ENCODE measurements around the gene OSBPL3.

The OSBPL3 gene

DNA sequence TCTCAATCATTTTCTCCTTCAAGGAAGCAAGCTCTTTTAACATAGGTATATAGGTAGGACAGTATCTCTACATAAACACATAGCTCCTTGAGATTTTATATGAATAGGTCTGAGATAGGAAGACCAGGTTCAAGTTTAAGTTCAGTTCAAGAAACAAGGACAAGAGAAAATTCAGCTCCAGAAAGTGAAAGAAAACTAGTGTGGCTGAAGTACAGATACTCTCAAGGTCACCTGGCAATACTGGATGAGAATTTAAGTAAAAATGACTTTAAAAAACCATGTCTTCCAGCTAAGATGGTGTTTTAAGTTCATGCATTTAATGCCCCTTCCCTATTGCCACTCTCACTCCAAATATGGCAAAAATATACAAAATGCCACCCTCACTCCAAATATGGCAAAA, 91.3 kb downstream of the OSBPL3 start:
- DNase-seq = no peak

DNA sequence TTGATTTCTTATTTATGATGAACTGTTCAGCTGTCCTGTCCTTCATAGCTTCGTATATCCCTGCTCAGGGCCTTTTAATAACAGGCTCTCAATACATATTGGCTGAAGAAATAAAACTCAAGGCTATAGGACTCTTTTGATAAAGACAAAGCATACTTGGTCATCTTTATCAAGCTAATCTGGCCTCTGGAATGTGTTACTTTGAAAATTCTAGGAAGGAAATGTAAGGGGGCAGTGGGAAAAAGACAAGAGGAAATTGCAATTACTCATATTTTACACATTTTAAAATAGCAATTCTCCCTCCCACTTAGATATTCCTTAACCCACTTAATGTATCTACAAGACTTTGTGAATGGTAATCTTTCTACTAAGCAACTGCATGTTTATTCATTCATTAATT, 94.3 kb downstream of the OSBPL3 start:
- DNase-seq = no peak

DNA sequence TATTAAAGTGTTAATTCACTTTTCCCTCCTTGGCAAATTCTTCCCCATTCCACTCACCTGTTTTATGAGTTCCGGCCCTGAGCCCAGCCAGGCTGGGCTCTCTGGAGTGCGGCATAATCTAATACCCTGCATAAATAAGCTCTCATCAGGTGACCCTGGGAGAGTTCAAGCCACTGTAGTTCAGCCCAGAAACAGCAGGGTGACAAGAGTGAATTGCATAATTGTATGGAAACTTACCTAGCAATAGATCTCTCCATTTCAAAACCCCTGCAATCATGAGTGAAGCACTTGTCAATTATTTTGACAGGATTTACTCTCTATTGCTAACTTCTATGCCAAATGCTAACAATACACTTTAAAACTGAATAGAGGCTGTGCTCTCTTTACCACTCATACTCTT, 94.7 kb downstream of the OSBPL3 start:
- DNase-seq = no peak

DNA sequence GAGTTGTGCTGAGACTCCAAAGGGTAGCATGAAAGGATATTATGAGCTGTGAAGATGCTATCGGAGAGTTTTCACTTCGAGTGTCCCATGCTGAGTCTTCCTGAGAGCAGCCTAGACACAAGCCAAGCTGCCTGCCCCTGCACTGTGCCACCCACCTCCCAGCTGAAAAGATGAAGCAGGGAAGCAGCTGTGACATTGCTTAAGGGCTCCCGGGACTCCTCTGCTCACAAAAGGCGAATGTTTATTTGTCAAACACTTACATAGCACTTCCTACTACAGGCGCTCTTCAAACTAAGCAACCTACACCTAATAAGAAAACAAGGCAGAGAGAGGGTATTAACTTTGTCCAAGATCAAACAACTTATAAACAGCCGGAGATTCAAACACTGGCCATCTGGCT, 95.6 kb downstream of the OSBPL3 start:
- DNase-seq = no peak

DNA sequence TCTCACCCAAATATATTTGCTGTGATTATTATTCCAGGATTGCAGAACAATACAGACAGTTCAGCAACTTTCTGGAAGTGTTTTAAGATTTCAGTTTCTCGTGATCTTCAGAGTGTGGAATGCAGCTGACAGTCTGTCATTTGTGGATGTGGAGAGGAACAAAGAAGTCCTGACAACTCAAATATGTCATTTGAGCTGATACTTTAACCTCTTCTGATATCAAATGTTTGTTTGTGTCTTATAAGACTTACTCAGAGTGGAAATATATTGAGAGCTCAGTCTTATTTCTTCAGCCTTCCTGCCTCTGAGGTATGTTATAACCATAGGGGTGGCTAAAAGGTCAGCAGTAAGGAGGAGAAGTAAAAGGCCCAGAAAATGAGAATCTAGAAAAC, 96.4 kb downstream of the OSBPL3 start:
- DNase-seq = no peak

DNA sequence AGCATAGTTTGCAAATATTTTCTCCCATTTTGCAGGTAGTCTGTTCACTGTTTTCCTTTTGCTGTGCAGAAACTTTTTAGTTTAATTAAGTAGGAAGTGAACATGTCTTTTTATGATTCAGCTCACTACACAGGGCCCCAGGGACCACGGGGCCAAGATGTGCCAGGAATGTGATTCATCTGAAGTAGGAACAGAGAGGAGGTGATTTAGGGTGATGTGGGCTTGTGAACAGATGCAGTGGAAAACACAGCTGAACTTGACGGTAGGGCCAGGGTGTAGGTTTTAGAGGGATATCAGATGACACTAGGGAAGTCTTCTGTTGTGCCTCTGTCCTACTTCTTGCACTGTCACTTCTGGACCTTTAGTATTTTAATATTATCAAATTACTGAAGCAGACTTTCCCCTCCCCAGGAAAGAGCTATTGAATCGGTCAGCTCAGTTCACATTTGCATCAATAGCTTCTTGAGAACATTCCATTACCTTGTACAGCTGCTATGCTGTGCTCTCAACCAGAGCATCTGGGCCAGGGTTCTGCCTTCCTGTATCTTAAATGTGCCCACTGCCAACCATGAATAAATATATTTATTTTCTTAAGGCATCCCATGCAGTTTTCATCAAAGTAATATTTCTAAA, 96.9 kb downstream of the OSBPL3 start:
- DNase-seq = no peak

DNA sequence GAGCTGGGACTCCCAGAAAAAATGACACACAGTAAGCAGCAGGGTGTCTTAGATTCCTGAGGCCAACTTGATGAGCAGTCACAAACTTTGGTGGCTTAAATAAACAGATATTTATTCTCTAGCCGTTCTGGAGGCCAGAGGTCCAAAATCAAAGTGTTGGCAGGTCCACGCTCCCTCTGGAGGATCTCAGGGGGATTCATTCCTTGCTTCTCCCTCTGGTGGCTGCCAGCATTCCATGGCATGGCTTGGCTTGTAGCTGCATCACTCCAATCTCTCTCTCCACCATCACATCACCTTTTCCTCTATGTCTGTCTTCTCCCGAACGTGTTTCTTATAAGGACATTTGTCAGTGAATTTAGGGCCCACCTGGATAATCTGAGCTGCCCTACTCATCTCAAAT, 98.4 kb downstream of the OSBPL3 start:
- DNase-seq = no peak

DNA sequence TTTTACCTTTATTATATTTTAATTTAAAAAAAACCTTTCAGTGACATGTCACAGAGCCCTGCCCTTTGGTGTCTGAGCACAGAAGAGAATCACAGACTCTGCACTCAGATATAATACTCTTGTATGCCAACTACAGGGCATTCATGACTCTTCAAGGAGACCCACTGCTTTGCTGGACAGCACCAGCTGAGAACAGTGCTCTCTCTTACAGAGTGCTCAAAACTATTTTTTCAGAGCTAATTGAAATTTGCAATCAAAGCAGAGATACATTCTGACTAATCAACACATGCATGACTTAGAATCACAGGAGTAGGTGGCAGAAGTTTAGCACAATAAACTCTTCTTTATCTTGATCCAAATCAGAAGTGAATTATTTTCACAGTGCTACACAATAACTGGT, 99.1 kb downstream of the OSBPL3 start:
- no peak for DNase-seq

DNA sequence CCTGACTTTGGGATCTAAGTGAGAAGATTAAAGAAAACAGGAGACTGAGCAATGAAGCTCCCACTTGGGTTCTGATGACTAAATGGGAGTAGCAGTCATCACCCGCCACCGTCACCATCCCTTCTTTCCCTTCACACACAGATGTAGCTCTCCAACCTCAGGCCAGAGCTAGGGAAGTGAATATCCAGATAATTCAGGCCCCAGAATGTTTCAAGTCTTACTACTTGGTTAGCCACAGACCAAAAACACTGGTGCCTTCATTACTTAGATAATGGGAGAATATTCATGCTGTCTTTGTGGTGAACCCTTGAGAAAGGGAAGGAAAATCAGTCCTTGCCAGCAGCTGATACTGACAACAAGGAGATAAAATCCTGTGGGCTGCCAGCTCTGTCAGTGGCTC, 100.7 kb downstream of the OSBPL3 start:
- DNase-seq = no peak

DNA sequence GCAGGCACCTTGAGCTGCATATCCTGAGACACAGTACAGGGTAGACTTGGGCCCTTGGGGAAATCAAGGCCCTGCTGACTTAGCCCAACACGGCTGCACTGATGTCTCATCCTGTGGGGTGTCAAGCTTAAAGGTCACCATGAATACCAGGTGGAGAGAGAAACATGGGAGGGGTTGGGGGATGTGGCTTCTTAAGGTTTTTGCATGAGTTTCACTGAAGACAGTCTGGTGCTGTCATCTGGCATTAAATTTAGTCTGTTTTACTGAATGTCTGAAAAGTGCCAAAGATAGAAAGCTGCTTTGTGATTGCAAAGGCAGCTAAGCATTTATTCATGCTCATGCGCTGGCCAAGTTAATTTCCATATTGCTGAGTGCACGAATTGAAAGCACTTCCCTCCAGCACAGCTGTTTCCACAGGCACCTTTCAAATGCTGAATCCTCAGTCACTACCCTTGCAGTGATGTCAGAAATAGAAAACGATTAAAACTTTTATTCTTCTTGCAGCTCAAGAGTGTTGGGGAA, 102.1 kb downstream of the OSBPL3 start:
- DNase-seq = no peak

DNA sequence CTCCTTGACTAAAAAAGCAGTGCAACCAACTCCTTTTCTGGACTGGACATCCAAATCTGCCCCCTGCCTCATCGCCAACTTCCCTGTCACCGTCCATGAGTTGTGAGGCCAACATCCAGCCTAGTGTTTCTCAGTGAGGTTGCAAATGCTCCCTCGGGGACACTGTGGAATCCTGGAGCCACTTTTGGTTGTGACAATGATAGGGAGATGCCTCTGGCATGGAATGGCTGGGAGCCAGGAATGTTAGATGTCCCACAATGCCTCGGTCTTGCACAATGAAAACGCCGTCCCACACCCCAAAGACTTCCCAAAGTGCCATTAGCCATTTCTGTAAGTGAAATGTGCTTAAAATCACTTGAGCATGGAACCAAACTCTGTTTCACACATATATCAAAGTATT, 105.2 kb downstream of the OSBPL3 start:
- no peak for DNase-seq

DNA sequence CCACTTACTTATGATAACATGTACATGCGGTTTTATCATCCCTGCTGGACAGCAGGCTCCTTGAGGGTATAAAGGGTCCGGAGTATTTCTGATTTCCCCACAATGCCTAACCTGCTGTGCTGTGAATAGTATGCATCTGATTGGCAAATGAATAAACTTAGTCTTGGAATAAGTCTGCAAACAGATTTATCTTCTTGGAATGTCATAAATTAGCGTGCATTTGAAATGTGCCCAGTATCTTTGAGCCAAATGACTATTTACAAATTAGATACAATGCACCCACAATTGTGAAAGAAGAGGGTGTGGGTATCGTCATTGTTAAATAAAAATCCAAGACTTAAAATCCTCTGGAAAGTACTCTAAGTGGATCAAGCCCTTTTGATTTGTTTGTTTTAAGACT, 106.0 kb downstream of the OSBPL3 start:
- no peak for DNase-seq

DNA sequence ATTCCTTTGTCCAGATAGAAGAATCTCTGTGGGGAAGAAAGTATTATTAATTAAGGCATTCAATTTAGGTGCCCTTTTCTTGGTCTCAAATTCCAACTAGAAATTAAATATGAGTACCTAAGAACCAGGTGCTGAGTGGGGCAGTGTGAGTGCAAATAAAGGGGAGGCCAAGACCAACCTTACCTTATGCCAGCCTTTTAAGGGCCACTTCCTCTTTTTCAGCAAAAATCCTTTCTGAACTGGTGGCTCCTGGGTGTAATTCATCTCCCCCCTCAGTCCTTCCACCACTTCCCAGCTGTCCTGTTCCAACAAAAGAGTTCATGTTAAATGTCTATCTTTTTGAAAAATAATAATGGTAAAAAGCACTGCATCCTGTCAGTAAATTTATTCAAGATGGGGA, 108.2 kb downstream of the OSBPL3 start:
- no peak for DNase-seq

DNA sequence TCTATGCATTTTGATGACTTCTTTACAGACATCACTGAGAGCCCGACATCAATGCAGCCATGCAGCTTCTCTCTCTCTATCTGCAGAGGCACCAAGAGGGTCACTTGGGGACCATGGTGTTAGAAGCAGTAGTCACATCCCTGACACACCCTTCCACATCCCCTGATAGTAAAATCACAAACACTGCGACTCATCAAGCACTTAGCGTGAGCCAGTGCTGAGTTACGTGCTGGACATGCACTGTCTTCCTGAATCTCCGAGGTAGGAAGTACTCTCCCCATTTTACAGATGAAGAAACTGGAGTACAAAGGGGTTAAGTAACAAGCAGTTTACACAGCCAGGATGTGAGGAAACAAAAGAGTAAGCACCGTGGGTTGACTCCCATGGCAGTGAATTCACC, 109.2 kb downstream of the OSBPL3 start:
- no peak for DNase-seq

DNA sequence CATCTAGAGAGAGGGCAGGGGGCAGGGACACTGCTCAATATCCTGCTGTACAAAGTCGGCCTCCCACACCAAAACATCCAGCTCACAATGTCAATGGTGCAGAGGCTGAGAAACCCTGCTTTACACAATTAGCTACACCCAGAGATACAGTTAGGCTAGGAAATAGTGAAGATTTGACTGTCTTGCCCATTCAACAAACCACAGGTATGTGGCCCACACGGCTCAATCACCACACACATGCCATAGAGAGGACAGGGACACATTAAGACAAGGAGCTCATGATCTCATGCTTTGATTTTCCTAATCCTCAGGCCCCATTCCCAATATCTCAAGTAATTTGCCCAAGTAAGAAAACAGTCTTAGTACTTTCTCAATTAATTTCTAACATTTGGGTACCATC, 110.4 kb downstream of the OSBPL3 start:
- DNase-seq = no peak

DNA sequence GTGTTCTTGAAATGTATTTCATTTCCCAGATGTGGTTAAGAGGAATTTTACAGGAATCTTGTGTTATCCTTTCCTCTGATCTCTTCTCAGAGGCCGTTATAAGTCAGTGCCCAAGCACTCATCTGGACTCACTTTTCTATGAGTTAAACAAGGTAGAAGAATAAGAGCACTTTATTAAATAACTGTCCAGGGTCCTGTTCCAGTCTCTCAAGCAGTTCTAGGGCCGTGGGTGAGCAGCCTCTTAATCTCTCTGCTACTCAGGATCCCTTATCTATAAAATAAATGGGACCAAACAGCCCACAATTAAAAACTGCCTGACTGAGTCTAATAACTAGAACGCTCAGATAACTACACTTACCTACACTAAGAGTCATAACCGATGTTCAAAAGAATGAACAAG, 111.2 kb downstream of the OSBPL3 start:
- no peak for DNase-seq

DNA sequence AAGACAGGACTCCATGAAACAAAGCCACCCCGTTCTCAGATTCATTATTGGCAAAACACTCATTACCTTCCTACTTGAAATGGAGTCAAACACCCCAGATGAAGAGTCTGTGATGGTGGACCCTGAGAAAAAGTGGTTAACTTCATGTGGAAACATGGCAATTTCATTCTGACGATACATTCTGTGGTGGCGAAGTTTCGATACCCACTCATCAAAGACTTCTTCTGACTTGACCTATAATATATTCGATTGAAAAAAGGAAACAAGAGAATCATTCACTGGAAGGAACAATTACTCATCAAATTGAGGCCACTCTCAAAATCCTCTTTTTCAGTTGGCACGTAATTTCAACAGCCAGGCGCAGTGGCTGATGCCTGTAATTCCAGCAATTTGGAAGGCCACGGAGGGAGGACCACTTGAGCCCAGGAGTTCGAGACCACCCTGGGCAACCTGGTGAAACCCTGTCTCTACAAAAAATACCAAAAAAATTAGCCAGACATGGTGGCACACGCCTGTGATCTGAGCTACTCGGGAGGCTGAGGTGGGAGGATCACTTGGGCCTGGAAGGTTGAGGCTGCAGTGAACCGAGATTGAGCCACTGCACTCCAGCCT, 113.9 kb downstream of the OSBPL3 start:
- DNase-seq = peak in 1 of 5 donors; percentile 77

DNA sequence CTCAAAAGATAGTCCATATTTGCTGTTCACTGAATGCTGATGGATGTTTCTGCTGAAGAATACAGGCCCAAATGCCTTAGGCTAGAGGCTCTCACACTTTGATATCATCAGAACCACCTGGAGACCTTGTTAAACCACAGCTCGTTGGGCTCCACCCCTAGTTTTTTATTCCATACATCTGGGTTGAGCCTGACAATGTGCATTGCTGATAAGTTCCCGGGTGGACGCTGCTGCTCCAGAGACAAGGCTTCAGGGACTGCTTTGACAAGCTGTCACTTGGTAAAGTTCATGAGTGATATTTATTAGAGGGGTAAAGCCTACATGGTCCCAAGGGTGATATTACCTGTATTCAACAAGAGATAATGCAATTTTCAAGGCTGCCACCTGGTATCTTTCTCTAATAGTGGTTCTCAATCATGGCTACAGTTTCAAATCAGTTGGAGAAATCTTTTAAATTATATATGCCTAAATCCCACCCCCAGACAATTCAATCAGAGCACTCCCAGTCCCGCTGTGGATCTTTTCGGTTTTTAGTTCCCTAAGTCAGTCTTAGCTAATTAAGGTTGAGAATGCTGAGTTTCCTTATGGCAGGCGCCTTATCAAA, 115.7 kb downstream of the OSBPL3 start:
- DNase-seq = no peak

DNA sequence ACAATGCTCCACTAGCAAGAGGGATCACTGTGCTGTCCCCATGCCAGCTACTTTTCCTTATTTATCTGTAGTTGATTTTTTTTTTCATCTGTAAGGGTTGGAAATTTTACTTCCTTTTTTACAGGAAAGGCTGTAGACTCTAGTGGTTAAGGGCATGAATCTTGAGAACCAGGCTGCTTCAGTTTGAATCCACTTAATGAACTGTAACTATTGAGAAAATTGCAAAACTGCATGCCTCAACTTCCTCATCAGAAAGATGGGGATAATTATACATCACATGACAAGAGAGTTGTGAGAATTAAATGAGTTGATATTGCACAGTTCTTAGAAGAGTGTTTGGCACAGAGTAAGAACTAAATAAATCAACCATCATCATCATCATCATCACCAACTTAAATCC, 116.4 kb downstream of the OSBPL3 start:
- DNase-seq = no peak

DNA sequence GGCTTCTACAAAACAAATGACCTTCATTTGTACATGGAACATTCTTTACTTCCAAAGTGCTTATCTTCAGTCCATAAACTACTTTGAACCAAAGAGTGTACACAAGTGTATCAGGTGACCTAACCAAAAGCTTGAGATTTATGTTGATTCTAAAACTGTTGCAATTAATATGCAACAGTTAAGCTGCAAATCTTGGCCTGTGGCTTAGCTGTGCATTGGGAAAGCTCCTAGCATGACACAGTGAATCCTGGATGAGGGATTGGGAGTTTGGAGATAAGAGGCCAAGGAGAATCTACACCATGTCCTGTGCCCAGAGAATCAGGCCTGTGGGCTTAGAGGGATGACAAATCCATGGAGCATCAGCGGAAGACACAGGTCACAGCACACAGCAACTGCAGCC, 117.5 kb downstream of the OSBPL3 start:
- DNase-seq = no peak

DNA sequence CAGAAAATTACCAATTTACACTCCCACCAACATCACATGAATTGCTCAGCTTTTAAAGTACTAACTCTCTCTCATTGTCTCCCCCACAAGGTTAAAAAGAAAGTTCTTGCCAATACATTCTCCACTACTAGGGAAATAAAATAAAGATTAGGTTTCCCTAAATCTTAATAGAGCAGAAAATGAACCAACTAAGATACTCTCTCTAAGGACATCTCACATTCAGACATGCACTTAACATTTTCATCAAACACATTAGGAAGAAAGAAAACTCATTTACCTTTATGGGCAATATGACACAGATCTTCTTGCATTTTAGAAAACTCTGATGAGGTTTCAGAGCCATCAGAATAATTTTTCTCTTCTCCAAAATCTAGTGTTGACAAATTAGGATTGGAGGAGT, 118.6 kb downstream of the OSBPL3 start:
- DNase-seq = no peak

DNA sequence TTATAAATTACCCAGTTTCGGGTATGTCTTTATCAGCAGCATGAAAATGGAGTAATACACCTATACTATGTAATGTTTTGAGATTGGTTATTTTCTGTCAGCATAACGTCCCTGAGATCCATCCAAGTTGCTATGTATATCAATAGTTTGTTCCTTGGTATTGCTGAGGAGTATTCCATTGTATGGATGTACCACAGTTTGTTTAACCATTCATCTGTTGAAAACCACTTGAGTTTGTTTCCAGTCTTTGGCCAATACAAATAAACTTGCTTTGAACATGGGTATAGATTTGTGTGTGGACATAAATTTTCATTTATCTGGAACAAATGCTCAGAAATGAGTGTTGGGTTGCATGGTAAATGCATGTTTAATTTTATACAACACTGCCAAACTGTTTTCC, 119.4 kb downstream of the OSBPL3 start:
- DNase-seq = no peak

DNA sequence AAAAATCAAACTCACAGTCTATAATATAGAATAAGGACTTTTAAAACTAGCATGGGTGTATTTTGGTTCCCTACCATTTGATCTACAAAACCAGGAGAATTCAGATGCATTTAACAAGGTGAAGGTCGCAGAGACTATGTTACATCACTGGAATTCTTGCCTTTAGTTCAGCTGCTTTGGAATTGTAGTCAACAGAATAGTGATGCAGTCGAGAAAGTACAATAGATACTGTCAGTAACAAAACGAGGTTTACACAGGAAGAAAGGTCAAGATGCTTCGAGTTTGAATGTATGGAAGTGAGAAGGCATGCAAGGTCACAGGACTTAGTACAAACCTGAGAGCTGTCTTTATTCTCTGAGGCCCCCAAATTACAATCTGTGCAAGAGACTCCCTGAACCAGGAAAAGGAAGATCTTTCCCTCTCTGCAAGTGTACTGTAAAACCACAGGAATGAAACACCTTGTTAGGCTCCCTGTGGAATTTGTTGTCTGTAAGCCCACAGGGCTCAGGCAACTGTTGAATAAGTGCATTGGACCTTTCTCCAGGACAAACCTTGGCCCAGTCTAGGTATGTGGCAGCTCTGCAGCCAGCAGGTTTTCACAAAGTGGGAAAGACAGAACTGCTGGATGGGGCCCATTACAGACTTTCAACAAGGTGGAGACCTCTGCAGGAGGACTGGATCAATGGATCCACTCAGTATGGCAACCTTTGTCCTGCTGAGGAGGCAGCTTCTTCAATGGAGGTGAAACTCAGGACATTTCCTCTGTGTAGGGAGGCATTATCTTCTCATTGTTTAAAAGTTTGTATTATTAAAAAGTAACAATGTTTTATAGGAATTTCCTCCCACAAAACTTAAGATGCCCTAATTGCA, 121.6 kb downstream of the OSBPL3 start:
- DNase-seq = no peak

DNA sequence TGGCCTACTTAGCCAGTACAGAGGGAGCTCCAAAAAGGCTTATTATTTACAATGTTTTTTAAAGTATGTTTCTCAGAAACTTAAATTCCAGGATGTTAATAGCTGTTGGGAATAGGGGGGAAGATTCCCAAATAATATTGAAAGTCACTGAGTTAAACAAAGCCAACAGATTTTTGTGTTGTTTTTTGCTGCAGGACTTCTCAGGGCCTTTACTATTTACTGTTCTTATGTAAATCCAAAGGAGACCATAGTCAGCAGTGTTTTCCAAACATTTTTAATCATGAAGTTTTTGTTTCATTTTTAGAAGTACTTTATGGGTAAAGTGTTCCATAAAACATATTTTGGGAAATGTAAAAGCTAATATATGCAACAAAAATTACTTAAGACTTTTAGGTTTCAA, 122.4 kb downstream of the OSBPL3 start:
- DNase-seq = no peak
